ENCODE measurements around the gene GLRX.

GRCh38 chr5:95853490-95853889 lies 31.0 kb upstream of the GLRX start:
- no peak for TF ChIP-seq CTCF (IDR thresholded peaks at IDR 0.05)
- TF ChIP-seq ZFX (IDR thresholded peaks at IDR 0.05; ENCODE audit: borderline replicate concordance): no peak

Data from 22Rv1 (cell line).